ENCODE measurements around the gene ZNF407. TPM values are rescaled to one million over a fixed set of nuclear protein-coding genes. Genes with fewer than 3 reads are reported as not detected.

The ZNF407 gene
- total RNA-seq, 5 donors from 2014 or later (not counting 1 experiment from before 2014, with no cell fraction given) = 22.9 to 37.4 (median 24.4) TPM

DNA sequence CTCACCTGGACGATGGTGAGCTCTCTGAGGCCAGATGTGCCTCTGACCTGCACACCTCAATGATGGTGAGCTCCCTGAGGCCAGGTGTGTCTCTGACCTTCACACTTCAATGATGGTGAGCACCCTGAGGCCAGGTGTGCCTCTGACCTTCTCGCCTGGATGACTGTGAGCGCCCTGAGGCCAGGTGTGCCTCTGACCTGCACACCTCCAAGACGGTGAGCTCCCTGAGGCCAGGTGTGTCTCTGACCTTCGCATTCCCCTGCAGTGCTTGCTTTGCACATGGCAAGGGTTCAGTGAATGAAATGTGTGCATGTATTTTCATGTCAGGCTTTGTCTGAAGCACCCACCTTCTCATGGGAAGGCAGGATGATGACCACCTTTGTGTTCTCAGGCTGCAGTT, 515.8 kb downstream of the ZNF407 start:
- CTCF ChIA-PET = no interaction called here
- no peaks in the 10 kb centered on the region for H3K4me1 ChIP-seq (ENCODE audit: control insufficient read depth in 1 of 2, extremely low read depth in 1 of 2, insufficient read depth in 2 of 2, low read length in 2 of 2)
- H3K9me3 ChIP-seq = no peaks in the 10 kb centered on the region
- Mint-ChIP-seq H3K9me3 (no peaks in the 10 kb centered on the region), H3K4me1 (peaks cover 0 to 7% (median 4%) of the 10 kb centered on the region in 3 donors), H3K4me3 (no peak overlapping the region), H3K27ac (no peak overlapping the region), H3K27me3 (peaks cover 0 to 2% of the 10 kb centered on the region in 2 donors), H3K36me3 (no peaks in the 10 kb centered on the region)
- no peak overlapping the region for H3K27ac ChIP-seq (ENCODE audit: low read length)
- DNase-seq (no peak), ATAC-seq (replicated peaks in 1 of 4) (no peak)
- no peaks in the 10 kb centered on the region for H3K36me3 ChIP-seq (ENCODE audit: control insufficient read depth in 2 of 2, extremely low read depth in 1 of 2, insufficient read depth in 1 of 2, low read length in 1 of 2)
- 60% methylated on average over 4 of the region's 5 CpGs for WGBS (ENCODE audit: insufficient coverage)
- no peak overlapping the region for H3K4me3 ChIP-seq (ENCODE audit: control insufficient read depth in 1 of 2, extremely low read depth in 1 of 2, low read length in 1 of 2)
- H3K27me3 ChIP-seq (replicated peaks in 1 of 2; ENCODE audit: control insufficient read depth in 2 of 2, extremely low read depth in 1 of 2, insufficient read depth in 2 of 2, low read length in 1 of 2) = peaks cover 0 to 12% of the 10 kb centered on the region in 2 experiments
- POLR2A ChIA-PET = no interaction called here

DNA sequence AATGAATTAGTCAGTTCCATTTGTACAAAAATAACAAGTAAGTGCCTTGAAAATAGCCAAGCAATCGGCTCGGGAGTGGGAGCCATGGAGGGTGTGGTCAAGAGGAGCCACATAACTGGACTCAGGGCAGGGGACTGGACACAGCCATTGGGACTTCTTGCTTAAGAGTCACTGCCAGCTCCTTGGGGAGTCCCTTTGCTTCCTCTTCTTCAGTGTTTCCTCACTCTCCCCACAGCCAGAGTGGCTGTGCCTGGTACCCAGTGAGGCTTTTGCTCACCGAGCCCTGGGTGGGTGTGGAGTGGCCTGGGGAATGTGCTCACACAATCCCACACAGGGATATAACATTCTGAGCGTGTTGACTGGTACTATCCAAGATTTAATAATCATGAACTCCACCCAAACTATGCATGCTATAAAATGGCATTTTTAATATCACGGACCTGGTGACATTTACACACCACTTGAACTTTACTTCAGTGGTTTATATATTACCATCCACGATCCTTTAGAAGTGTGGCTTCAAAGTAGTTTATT, 516.6 kb downstream of the ZNF407 start:
- no peaks in the 10 kb centered on the region for H3K9me3 ChIP-seq
- no peak overlapping the region for H3K27ac Mint-ChIP-seq
- H3K4me1 ChIP-seq (ENCODE audit: control insufficient read depth in 1 of 2, extremely low read depth in 1 of 2, insufficient read depth in 2 of 2, low read length in 2 of 2) = no peaks in the 10 kb centered on the region
- POLR2A ChIA-PET = no interaction called here
- H3K27ac ChIP-seq (ENCODE audit: low read length) = no peak overlapping the region
- H3K4me3 Mint-ChIP-seq = no peak overlapping the region
- H3K9me3 Mint-ChIP-seq = no peaks in the 10 kb centered on the region
- no peaks in the 10 kb centered on the region for H3K36me3 Mint-ChIP-seq
- H3K4me1 Mint-ChIP-seq = peaks cover 0 to 7% (median 4%) of the 10 kb centered on the region in 3 donors
- H3K36me3 ChIP-seq (ENCODE audit: control insufficient read depth in 2 of 2, extremely low read depth in 1 of 2, insufficient read depth in 1 of 2, low read length in 1 of 2) = no peaks in the 10 kb centered on the region
- peaks cover 0 to 12% of the 10 kb centered on the region in 2 experiments for H3K27me3 ChIP-seq (replicated peaks in 1 of 2; ENCODE audit: control insufficient read depth in 2 of 2, extremely low read depth in 1 of 2, insufficient read depth in 2 of 2, low read length in 1 of 2)
- peaks cover 0 to 2% of the 10 kb centered on the region in 2 donors for H3K27me3 Mint-ChIP-seq
- no peak overlapping the region for H3K4me3 ChIP-seq (ENCODE audit: control insufficient read depth in 1 of 2, extremely low read depth in 1 of 2, low read length in 1 of 2)
- ATAC-seq (replicated peaks in 1 of 4) (no peak), DNase-seq (no peak)
- WGBS (ENCODE audit: insufficient coverage) = no CpG with 5 or more reads among the region's 6 CpGs
- CTCF ChIA-PET = no interaction called here

Other genes starting within 250 kb of the ZNF407 start
- gene DIPK1C, start 140.6 kb upstream of the ZNF407 start, total RNA-seq = not detected
- gene CNDP2, start 101.5 kb upstream of the ZNF407 start, total RNA-seq = 100 to 1,000 TPM; 113 to 150 (median 137) TPM
- gene CNDP1, start 63.4 kb upstream of the ZNF407 start, total RNA-seq = under 1 TPM in 2 of 5 donors, not detected in 3; 0.16 to 0.76 TPM